ENCODE results near the gene ZNF385B. TPM values are rescaled to one million over a fixed set of nuclear protein-coding genes. Genes with fewer than 3 reads are reported as not detected.

The ZNF385B gene
- total RNA-seq, 2 experiments from 2014 or later, result 113 to 178 TPM

DNA sequence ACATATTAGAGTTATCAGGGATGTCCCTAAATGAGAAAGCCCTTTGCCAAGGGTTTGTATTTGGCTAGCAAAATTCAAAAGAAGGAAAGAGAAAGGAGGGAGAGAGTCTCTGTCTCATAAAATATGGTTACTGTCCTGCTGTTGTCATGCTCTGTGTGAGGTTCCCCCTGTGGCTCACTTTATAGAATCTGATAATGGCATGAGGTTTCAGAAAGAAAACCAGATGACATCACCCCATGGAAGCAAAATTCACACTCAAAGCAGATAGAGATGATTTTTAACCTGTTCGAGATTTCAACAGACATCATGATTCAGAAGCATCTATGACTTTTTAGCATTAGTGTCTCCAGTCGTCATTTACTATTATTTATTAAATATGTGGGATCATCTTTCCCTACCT is 431.8 kb downstream of the ZNF385B start:
- Histone ChIP-seq H3K36me3 (ENCODE audit: insufficient read depth, low read length) (no peaks in the 10 kb centered on the region), H3K27ac (ENCODE audit: low read depth, low read length, poor library complexity, severe bottlenecking) (no peak overlapping the region), H3K4me2 (ENCODE audit: low read length) (no peak overlapping the region), H3K9me2 (ENCODE audit: insufficient read depth, low read length) (no peaks in the 10 kb centered on the region), H3K4me3 (ENCODE audit: low read depth, low read length, poor library complexity, severe bottlenecking) (no peak overlapping the region), H3K4me1 (ENCODE audit: insufficient read depth, low read length, poor library complexity, severe bottlenecking) (no peaks in the 10 kb centered on the region), H3K79me2 (ENCODE audit: insufficient read depth, low read depth, low read length) (no peaks in the 10 kb centered on the region), H4K20me1 (ENCODE audit: insufficient read depth, low read length) (no peaks in the 10 kb centered on the region), H3K9me3 (ENCODE audit: low read length) (no peaks in the 10 kb centered on the region), H2AFZ (ENCODE audit: low read length) (no peak overlapping the region)
- TF ChIP-seq EZH2phosphoT487 (IDR thresholded peaks at IDR 0.05; ENCODE audit: borderline replicate concordance, low read depth, low read length), result no peak
- TF ChIP-seq, protein P1, sequence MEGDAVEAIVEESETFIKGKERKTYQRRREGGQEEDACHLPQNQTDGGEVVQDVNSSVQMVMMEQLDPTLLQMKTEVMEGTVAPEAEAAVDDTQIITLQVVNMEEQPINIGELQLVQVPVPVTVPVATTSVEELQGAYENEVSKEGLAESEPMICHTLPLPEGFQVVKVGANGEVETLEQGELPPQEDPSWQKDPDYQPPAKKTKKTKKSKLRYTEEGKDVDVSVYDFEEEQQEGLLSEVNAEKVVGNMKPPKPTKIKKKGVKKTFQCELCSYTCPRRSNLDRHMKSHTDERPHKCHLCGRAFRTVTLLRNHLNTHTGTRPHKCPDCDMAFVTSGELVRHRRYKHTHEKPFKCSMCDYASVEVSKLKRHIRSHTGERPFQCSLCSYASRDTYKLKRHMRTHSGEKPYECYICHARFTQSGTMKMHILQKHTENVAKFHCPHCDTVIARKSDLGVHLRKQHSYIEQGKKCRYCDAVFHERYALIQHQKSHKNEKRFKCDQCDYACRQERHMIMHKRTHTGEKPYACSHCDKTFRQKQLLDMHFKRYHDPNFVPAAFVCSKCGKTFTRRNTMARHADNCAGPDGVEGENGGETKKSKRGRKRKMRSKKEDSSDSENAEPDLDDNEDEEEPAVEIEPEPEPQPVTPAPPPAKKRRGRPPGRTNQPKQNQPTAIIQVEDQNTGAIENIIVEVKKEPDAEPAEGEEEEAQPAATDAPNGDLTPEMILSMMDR (conservative IDR thresholded peaks at IDR 0.05; ENCODE audit: low read length), result no peak
- no TSS peak for BruUV-seq (replicated peaks)
- CTCF ChIA-PET (ENCODE audit: unreplicated experiment), result no interaction called here
- intact Hi-C loops (cut with micrococcal nuclease; ENCODE audit: unreplicated experiment), result no loop called here
- no peak for DNase-seq (ENCODE audit: low spot score)
- POLR2A ChIA-PET, result no interaction called here

DNA sequence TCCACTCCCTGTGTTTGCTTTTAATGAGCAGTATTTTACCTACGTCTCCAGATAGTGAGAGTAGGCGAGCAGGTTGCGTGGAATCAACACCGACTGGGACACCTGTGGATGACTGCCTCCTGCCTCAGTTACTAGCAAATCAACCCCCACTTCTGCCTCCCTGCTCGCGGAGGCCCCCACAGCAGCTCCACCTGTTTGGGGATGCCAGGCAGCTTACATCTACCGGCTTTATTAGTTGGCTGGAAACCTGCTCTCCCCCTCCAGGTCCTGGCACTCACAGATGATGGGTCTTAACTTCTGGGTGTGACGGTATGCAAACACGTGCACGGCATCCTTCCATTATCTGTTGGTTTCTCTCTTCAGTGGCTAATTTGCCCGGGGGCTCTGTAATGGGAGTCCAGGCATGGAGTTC is 432.3 kb downstream of the ZNF385B start:
- no peak overlapping the region for H2AFZ ChIP-seq (ENCODE audit: low read length)
- ChIA-PET CTCF (ENCODE audit: unreplicated experiment) (no interaction called here), POLR2A (no interaction called here)
- no TSS peak for BruUV-seq (replicated peaks)
- no peaks in the 10 kb centered on the region for H3K79me2 ChIP-seq (ENCODE audit: insufficient read depth, low read depth, low read length)
- no peaks in the 10 kb centered on the region for H3K36me3 ChIP-seq (ENCODE audit: insufficient read depth, low read length)
- H3K9me3 ChIP-seq (ENCODE audit: low read length), result no peaks in the 10 kb centered on the region
- no peak overlapping the region for H3K4me3 ChIP-seq (ENCODE audit: low read depth, low read length, poor library complexity, severe bottlenecking)
- DNase-seq (ENCODE audit: low spot score), result no peak
- intact Hi-C loops (cut with micrococcal nuclease; ENCODE audit: unreplicated experiment), result no loop called here
- TF ChIP-seq EZH2phosphoT487 (IDR thresholded peaks at IDR 0.05; ENCODE audit: borderline replicate concordance, low read depth, low read length), result no peak
- TF ChIP-seq, protein P1 (conservative IDR thresholded peaks at IDR 0.05; ENCODE audit: low read length), result no peak
- H4K20me1 ChIP-seq (ENCODE audit: insufficient read depth, low read length), result no peaks in the 10 kb centered on the region
- no peaks in the 10 kb centered on the region for H3K9me2 ChIP-seq (ENCODE audit: insufficient read depth, low read length)
- no peak overlapping the region for H3K4me2 ChIP-seq (ENCODE audit: low read length)
- no peak overlapping the region for H3K27ac ChIP-seq (ENCODE audit: low read depth, low read length, poor library complexity, severe bottlenecking)
- H3K4me1 ChIP-seq (ENCODE audit: insufficient read depth, low read length, poor library complexity, severe bottlenecking), result no peaks in the 10 kb centered on the region

DNA sequence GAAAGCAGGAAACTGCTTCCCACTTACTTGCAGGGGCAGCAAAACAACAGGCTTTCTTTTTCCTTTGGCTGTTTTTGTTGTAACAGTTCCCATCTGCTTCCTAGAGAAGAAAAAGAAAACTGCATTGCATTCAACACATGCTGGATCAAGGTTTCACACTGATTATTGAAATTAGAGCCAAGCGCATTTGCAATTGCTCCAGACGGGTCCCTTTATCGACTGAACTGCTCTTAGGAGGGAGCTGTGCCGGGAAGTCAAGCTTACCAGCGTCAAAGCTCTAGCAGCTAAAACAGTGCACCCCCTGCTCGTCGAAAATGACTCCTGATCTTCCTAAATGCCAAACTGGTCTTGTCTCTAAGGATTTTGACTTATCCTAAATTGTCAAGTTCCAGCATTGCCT is 432.8 kb downstream of the ZNF385B start:
- no peaks in the 10 kb centered on the region for H3K9me3 ChIP-seq (ENCODE audit: low read length)
- H3K4me2 ChIP-seq (ENCODE audit: low read length), result no peak overlapping the region
- no peaks in the 10 kb centered on the region for H3K9me2 ChIP-seq (ENCODE audit: insufficient read depth, low read length)
- H3K27ac ChIP-seq (ENCODE audit: low read depth, low read length, poor library complexity, severe bottlenecking), result no peak overlapping the region
- ChIA-PET CTCF (ENCODE audit: unreplicated experiment) (no interaction called here), POLR2A (no interaction called here)
- intact Hi-C loops (cut with micrococcal nuclease; ENCODE audit: unreplicated experiment), result no loop called here
- no TSS peak for BruUV-seq (replicated peaks)
- H2AFZ ChIP-seq (ENCODE audit: low read length), result no peak overlapping the region
- H3K4me1 ChIP-seq (ENCODE audit: insufficient read depth, low read length, poor library complexity, severe bottlenecking), result no peaks in the 10 kb centered on the region
- H3K4me3 ChIP-seq (ENCODE audit: low read depth, low read length, poor library complexity, severe bottlenecking), result no peak overlapping the region
- no peak for DNase-seq (ENCODE audit: low spot score)
- H3K36me3 ChIP-seq (ENCODE audit: insufficient read depth, low read length), result no peaks in the 10 kb centered on the region
- H4K20me1 ChIP-seq (ENCODE audit: insufficient read depth, low read length), result no peaks in the 10 kb centered on the region
- H3K79me2 ChIP-seq (ENCODE audit: insufficient read depth, low read depth, low read length), result no peaks in the 10 kb centered on the region
- TF ChIP-seq, protein P1 (conservative IDR thresholded peaks at IDR 0.05; ENCODE audit: low read length), result no peak
- TF ChIP-seq EZH2phosphoT487 (IDR thresholded peaks at IDR 0.05; ENCODE audit: borderline replicate concordance, low read depth, low read length), result no peak

All from OCI-LY7 (cell line).